Measurements from ENCODE around the gene EDEM2. TPM values are rescaled to one million over a fixed set of nuclear protein-coding genes. Genes with fewer than 3 reads are reported as not detected.
"Not testable (repeated sequence)": the region's sequence is repeated elsewhere in the genome, so short reads cannot be mapped to it uniquely, and the experiment has no call there.

The EDEM2 gene
- total RNA-seq, 4 donors from 2014 or later, result 11.8 to 18.0 (median 13.2) TPM

DNA sequence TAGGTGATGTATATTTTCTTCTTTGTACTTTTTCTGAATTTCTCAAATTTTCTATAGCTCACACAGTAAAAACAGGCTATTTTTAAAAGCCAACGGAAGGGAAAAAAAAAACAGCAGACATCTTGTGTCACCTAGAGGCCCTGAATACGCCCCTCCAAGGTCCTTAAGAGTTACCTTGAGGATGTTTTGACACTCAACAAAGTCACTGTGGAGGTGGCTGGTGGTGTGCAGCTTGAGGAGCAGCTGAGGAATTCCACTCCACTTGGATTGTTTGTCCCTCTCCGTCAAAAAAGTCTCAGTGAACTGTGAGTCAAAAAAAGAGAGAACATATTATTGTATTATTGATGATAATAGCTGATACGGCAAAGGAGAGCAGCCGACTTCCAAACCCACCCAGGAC lies 69.3 kb downstream of the EDEM2 start:
- Histone ChIP-seq H3K36me3 (peaks cover 22% of the 10 kb centered on the region), H3K27me3 (no peaks in the 10 kb centered on the region), H3K4me3 (no peak overlapping the region), H3K27ac (no peak overlapping the region), H3K9me3 (no peaks in the 10 kb centered on the region), H3K4me1 (peaks cover 19% of the 10 kb centered on the region)
- WGBS, result 97% methylated on average over 5 of the region's 5 CpGs
- no peak for DNase-seq (ENCODE audit: low spot score in 2 of 2)
- no peak for TF ChIP-seq EP300 (IDR thresholded peaks at IDR 0.05)
- TF ChIP-seq, protein P1, sequence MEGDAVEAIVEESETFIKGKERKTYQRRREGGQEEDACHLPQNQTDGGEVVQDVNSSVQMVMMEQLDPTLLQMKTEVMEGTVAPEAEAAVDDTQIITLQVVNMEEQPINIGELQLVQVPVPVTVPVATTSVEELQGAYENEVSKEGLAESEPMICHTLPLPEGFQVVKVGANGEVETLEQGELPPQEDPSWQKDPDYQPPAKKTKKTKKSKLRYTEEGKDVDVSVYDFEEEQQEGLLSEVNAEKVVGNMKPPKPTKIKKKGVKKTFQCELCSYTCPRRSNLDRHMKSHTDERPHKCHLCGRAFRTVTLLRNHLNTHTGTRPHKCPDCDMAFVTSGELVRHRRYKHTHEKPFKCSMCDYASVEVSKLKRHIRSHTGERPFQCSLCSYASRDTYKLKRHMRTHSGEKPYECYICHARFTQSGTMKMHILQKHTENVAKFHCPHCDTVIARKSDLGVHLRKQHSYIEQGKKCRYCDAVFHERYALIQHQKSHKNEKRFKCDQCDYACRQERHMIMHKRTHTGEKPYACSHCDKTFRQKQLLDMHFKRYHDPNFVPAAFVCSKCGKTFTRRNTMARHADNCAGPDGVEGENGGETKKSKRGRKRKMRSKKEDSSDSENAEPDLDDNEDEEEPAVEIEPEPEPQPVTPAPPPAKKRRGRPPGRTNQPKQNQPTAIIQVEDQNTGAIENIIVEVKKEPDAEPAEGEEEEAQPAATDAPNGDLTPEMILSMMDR (IDR thresholded peaks at IDR 0.05), result no peak

DNA sequence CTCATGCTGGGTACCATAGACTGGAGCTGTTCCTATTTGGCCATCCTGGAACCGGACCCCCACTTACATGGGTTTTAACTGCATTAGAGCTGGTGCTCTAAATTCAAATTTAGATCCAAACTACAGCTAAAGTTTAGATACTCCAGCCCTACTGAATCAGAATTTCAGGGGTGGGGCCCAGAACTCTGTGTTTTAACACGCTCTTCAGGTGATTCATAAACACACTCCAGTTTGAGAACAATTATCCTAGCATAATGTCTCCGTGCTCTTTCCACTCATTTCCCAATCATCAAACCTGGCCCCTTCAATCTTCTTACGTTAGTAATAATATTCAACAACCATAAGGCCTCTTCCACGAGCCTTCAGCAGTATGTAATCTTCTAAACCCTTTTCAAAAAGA lies 69.8 kb downstream of the EDEM2 start:
- Histone ChIP-seq H3K27ac (no peak overlapping the region), H3K9me3 (peaks cover 2% of the 10 kb centered on the region), H3K36me3 (peaks cover 22% of the 10 kb centered on the region), H3K4me1 (peaks cover 19% of the 10 kb centered on the region), H3K27me3 (no peaks in the 10 kb centered on the region), H3K4me3 (no peak overlapping the region)
- DNase-seq (ENCODE audit: low spot score in 2 of 2), result no peak
- WGBS, result 89% methylated on average over 5 of the region's 5 CpGs
- no peak for TF ChIP-seq POLR2AphosphoS5 (IDR thresholded peaks at IDR 0.05)
- no peak for TF ChIP-seq EP300 (IDR thresholded peaks at IDR 0.05)
- TF ChIP-seq, protein P1 (IDR thresholded peaks at IDR 0.05), result no peak
- TF ChIP-seq POLR2A (IDR thresholded peaks at IDR 0.05), result no peak

GRCh38 chr20:35071436-35072153 lies 75.5 kb downstream of the EDEM2 start:
- H3K4me1 ChIP-seq; H3K4me3 ChIP-seq; DNase-seq (ENCODE audit: low spot score in 2 of 2); H3K27ac ChIP-seq; H3K9me3 ChIP-seq; H3K27me3 ChIP-seq: not testable (repeated sequence)
- peaks cover 30% of the 10 kb centered on the region for H3K36me3 ChIP-seq
- 90% methylated on average over 8 of the region's 8 CpGs for WGBS

GRCh38 chr20:35066194-35066593 lies 80.9 kb downstream of the EDEM2 start:
- TF ChIP-seq EP300 (IDR thresholded peaks at IDR 0.05) (no peak), POLR2AphosphoS5 (IDR thresholded peaks at IDR 0.05) (no peak), POLR2A (IDR thresholded peaks at IDR 0.05) (no peak)
- TF ChIP-seq, protein P1 (IDR thresholded peaks at IDR 0.05), result no peak
- H3K27me3 ChIP-seq, result no peaks in the 10 kb centered on the region
- H3K9me3 ChIP-seq, result no peaks in the 10 kb centered on the region
- 91% methylated on average over 6 of the region's 6 CpGs for WGBS
- H3K27ac ChIP-seq, result no peak overlapping the region
- H3K4me1 ChIP-seq, result peaks cover 24% of the 10 kb centered on the region
- DNase-seq (ENCODE audit: low spot score in 2 of 2), result no peak
- peaks cover 28% of the 10 kb centered on the region for H3K36me3 ChIP-seq
- H3K4me3 ChIP-seq, result no peak overlapping the region

Other genes starting within 250 kb of the EDEM2 start
- 10 to 100 TPM; 56.5 to 86.7 (median 75.2) TPM for gene GSS, start 191.5 kb downstream of the EDEM2 start, total RNA-seq
- gene MYH7B, start 191.5 kb downstream of the EDEM2 start, total RNA-seq, result under 1 TPM in 3 of 4 donors, not detected in 1; 0.18 to 0.97 (median 0.30) TPM
- gene TRPC4AP, start 54.5 kb downstream of the EDEM2 start, total RNA-seq, result 10 to 100 TPM; 48.4 to 87.3 (median 57.8) TPM
- 10 to 100 TPM; 16.4 to 26.6 (median 23.4) TPM for gene PROCR, start 24.7 kb upstream of the EDEM2 start, total RNA-seq
- under 1 TPM in 3 of 4 donors, not detected in 1; 0.16 to 0.47 (median 0.44) TPM for gene MMP24, start 79.4 kb upstream of the EDEM2 start, total RNA-seq
- 10 to 100 TPM; 25.2 to 46.8 (median 35.2) TPM for gene MMP24OS, start 130.8 kb upstream of the EDEM2 start, total RNA-seq
- gene EIF6, start 137.4 kb upstream of the EDEM2 start, total RNA-seq, result 100 to 1,000 TPM; 111 to 229 (median 174) TPM
- gene FAM83C, start 145.1 kb upstream of the EDEM2 start, total RNA-seq, result 10 to 100 TPM; 29.3 to 68.8 (median 65.0) TPM